Thyroid gland (tissue), 4 donors: ENCODE data around the gene RAPGEF4. TPM values are rescaled to one million over a fixed set of nuclear protein-coding genes. Genes with fewer than 3 reads are reported as not detected.

Experiments
- DNase-seq, 2 donors: peaks; one replicate each; pipeline ENCODE4 v3.0.0-alpha.2; 2019
- H3K27ac ChIP-seq, 3 donors: fragments of 200-600 bp; sonication (generic); 1 replicate in 2 of 3; 2 replicates in 1 of 3; pipeline ENCODE4 v1.5.1; 2016 to 2019; ENCODE audit warnings: mild to moderate bottlenecking in 1 of 3, moderate library complexity in 1 of 3
- H3K27me3 ChIP-seq: fragments of 200-600 bp; sonication (generic); one replicate; pipeline ENCODE4 v1.5.1; 2019
- H3K36me3 ChIP-seq, 2 donors: fragments of 200-600 bp; sonication (generic); one replicate each; pipeline ENCODE4 v1.5.1; 2016 to 2019
- H3K4me1 ChIP-seq, 2 donors: fragments of 200-600 bp; sonication (generic); one replicate each; pipeline ENCODE4 v1.5.1; 2017 to 2019
- H3K4me3 ChIP-seq, 3 donors: fragments of 200-600 bp; sonication (generic); replicated peaks in 1 of 3; 1 replicate in 2 of 3; 2 replicates in 1 of 3; pipeline ENCODE4 v1.5.1; 2016; ENCODE audit warnings: mild to moderate bottlenecking in 1 of 3
- H3K9me3 ChIP-seq: fragments of 200-600 bp; sonication (generic); one replicate; pipeline ENCODE4 v1.5.1; 2017
- POLR2A ChIP-seq, 2 donors: fragments of 450-650 bp; IDR thresholded peaks; one replicate each; pipeline ENCODE4 v1.6.1; 2017; ENCODE audit warnings: antibody characterized with exemption in 2 of 2, mild to moderate bottlenecking in 2 of 2, moderate library complexity in 1 of 2
- WGBS, 2 donors: methylation state at CpG; one replicate each; pipeline ENCODE4 v1.1.5; 2017; 5-methylcytosine and 5-hydroxymethylcytosine counted together
- intact Hi-C: fragments of 100-400 bp; cut with DNase I; formaldehyde crosslinking; loops from one replicate; pipeline ENCODE4 v1.15.1; 2023
- total RNA-seq, 4 donors: library from RNA; depleted of rRNA; stranded (reverse); fragments of >200 nt; gene quantifications; one replicate each; pipeline ENCODE4 v1.2.3, GENCODE V29; 2016
- TF ChIP-seq, protein P1 (sequence below), 6 experiments: fragments of 200-600 bp in 3 of 6; fragments of 450-650 bp in 3 of 6; sonication (generic) in 3 of 6; IDR thresholded peaks; one replicate each; pipeline ENCODE4 v1.5.1; 2016 to 2019; ENCODE audit warnings: antibody characterized with exemption in 6 of 6, mild to moderate bottlenecking in 2 of 6, inconsistent platforms in 1 of 6, moderate library complexity in 1 of 6

Gene RAPGEF4
- total RNA-seq, 4 donors from 2014 or later: 7.9 to 19.6 (median 12.1) TPM

- H3K9me3 ChIP-seq: no peaks in the 10 kb centered on the region
- H3K27me3 ChIP-seq: no peaks in the 10 kb centered on the region
- DNase-seq: no peak
- intact Hi-C loops: no loop called here
- TF ChIP-seq POLR2A (IDR thresholded peaks at IDR 0.05): no peak
- TF ChIP-seq, protein P1, sequence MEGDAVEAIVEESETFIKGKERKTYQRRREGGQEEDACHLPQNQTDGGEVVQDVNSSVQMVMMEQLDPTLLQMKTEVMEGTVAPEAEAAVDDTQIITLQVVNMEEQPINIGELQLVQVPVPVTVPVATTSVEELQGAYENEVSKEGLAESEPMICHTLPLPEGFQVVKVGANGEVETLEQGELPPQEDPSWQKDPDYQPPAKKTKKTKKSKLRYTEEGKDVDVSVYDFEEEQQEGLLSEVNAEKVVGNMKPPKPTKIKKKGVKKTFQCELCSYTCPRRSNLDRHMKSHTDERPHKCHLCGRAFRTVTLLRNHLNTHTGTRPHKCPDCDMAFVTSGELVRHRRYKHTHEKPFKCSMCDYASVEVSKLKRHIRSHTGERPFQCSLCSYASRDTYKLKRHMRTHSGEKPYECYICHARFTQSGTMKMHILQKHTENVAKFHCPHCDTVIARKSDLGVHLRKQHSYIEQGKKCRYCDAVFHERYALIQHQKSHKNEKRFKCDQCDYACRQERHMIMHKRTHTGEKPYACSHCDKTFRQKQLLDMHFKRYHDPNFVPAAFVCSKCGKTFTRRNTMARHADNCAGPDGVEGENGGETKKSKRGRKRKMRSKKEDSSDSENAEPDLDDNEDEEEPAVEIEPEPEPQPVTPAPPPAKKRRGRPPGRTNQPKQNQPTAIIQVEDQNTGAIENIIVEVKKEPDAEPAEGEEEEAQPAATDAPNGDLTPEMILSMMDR (IDR thresholded peaks at IDR 0.05): no peak
- H3K4me1 ChIP-seq: no peaks in the 10 kb centered on the region
- no peak overlapping the region for H3K27ac ChIP-seq
- WGBS, 2 donors: 40 to 69% methylated on average over 1 of the region's 1 CpG
- no peak overlapping the region for H3K4me3 ChIP-seq
- no peaks in the 10 kb centered on the region for H3K36me3 ChIP-seq
Observed at GRCh38 chr2:172701250-172701649, 34.4 kb upstream of the RAPGEF4 start.

DNA sequence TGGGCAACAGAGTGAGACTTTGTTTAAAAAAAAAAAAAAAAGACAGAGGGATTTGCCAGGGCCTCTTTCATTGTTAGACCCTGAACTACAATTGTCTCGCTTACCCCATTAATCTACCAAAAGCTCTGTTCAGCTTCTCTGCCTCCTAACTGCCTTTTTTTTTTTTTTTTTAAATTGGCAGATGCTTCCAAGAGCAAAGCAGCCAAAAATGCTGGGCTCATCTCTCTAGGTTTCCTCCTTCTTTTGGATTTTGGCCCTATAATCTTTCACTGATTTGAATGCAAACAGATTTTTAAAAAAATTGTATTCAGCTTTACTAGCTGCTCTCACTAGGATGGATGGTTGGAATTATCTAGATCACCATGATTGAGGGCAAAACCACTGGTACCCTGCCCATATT is 33.2 kb upstream of the RAPGEF4 start:
- TF ChIP-seq, protein P1 (IDR thresholded peaks at IDR 0.05): no peak
- Histone ChIP-seq H3K4me3 (no peak overlapping the region), H3K4me1 (no peaks in the 10 kb centered on the region), H3K27me3 (no peaks in the 10 kb centered on the region), H3K27ac (no peak overlapping the region), H3K9me3 (no peaks in the 10 kb centered on the region), H3K36me3 (no peaks in the 10 kb centered on the region)
- DNase-seq: no peak
- intact Hi-C loops: no loop called here
- WGBS, 2 donors: 86 to 91% methylated on average over 1 of the region's 1 CpG

- TF ChIP-seq, protein P1 (IDR thresholded peaks at IDR 0.05): peak in 3 of 6 experiments; percentile 16 to 49 (median 26)
- no peak for TF ChIP-seq POLR2A (IDR thresholded peaks at IDR 0.05)
- WGBS, 2 donors: 66% methylated on average over 11 of the region's 11 CpGs
Observed at GRCh38 chr2:172704072-172704936, 31.3 kb upstream of the RAPGEF4 start.

DNA sequence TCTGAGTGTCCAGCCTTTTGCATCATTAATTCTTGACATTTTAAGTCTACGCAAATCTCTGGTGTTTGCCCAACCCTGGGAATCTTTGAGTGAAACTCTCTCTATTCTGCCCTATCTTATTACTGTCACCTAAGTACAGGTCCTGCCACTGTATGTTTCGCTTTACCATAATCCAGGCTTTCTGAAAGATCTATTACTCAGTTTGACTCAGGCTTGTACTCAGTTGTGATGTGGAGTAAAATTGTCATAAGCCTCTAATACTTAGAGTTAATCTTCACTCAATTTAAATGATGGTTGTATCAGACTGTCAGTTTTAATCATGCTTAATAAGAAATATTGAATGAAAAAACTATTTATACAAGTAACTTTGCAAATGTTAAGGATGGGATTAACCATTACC is 30.3 kb upstream of the RAPGEF4 start:
- H3K27ac ChIP-seq: no peak overlapping the region

More at GRCh38 chr2:172704072-172704936, 31.3 kb upstream of the RAPGEF4 start:
- intact Hi-C loops: no loop called here
- Histone ChIP-seq H3K4me3 (no peak overlapping the region), H3K27ac (no peak overlapping the region), H3K36me3 (no peaks in the 10 kb centered on the region), H3K4me1 (no peaks in the 10 kb centered on the region), H3K9me3 (no peaks in the 10 kb centered on the region), H3K27me3 (no peaks in the 10 kb centered on the region)
- DNase-seq: no peak

DNA sequence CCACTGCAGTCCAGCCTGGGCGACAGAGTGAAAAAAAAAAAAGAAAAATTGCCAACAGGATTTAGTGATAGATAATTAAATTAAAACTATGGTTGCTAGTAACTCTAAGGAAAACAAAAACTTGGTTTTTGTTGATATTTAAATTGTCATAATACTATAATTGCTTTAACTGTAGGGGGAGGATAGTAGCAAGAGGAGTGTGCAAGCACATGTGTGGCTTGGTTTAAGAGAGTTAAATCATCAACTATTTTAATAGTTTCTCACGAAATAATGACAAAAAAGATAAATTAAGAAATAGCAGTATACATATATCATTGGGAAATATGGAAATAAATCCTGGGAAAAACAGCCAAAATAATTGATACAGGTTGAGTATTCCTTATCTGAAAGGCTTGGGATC is 27.4 kb upstream of the RAPGEF4 start:
- no peak overlapping the region for H3K27ac ChIP-seq
- no peaks in the 10 kb centered on the region for H3K27me3 ChIP-seq
- no peak overlapping the region for H3K4me3 ChIP-seq
- no peak for DNase-seq
- intact Hi-C loops: no loop called here
- TF ChIP-seq, protein P1 (IDR thresholded peaks at IDR 0.05): no peak
- no peak for TF ChIP-seq POLR2A (IDR thresholded peaks at IDR 0.05)
- 87 to 90% methylated on average over 2 of the region's 2 CpGs for WGBS, 2 donors
- no peaks in the 10 kb centered on the region for H3K36me3 ChIP-seq
- no peaks in the 10 kb centered on the region for H3K4me1 ChIP-seq
- no peaks in the 10 kb centered on the region for H3K9me3 ChIP-seq

More for the DNA sequence above, 30.3 kb upstream of the RAPGEF4 start:
- H3K27me3 ChIP-seq: no peaks in the 10 kb centered on the region
- no peak overlapping the region for H3K4me3 ChIP-seq
- WGBS, 2 donors: 67 to 98% methylated on average over 2 of the region's 2 CpGs
- H3K36me3 ChIP-seq: no peaks in the 10 kb centered on the region
- H3K4me1 ChIP-seq: no peaks in the 10 kb centered on the region
- H3K9me3 ChIP-seq: no peaks in the 10 kb centered on the region
- DNase-seq: no peak
- intact Hi-C loops: no loop called here
- TF ChIP-seq POLR2A (IDR thresholded peaks at IDR 0.05): no peak
- TF ChIP-seq, protein P1 (IDR thresholded peaks at IDR 0.05): no peak
